AG09309 (cell line): ENCODE measurements around the gene PLXNA3.

Experiments
- DNase-seq: peaks from one replicate; pipeline ENCODE4 v3.0.0-alpha.2; 2010; ENCODE audit warnings: low read depth
- H3K4me3 ChIP-seq: 2 replicates; pipeline ENCODE4 v1.5.1; 2011; ENCODE audit warnings: mild to moderate bottlenecking, low read depth, low read length, moderate library complexity; ENCODE audit not compliant: control insufficient read depth
- CTCF ChIP-seq: IDR thresholded peaks from 2 replicates; pipeline ENCODE4 v1.5.1; 2011; ENCODE audit warnings: mild to moderate bottlenecking, low read depth, low read length, inconsistent platforms; ENCODE audit not compliant: insufficient read depth, control insufficient read depth; ENCODE audit errors: missing control alignments

The PLXNA3 gene

GRCh38 chrX:154477891-154478477, 19.9 kb downstream of the PLXNA3 start:
- TF ChIP-seq CTCF, result no peak
- peak overlapping the region; percentile 38 for H3K4me3 ChIP-seq
- no peak for DNase-seq

- peak; percentile 40 for DNase-seq
- no peak for TF ChIP-seq CTCF
- H3K4me3 ChIP-seq, result peak within 1 kb of the TSS; percentile 38
These were observed 20.9 kb downstream of the PLXNA3 start, which contains the start of gene LAGE3 for GRCh38 chrX:154478728-154479622. Gene LAGE3, minus strand, starts transcription at chrX:154479281. Its CDS starts 366 bp downstream, at chrX:154478915.

- TF ChIP-seq CTCF, result no peak
- DNase-seq, result no peak
- H3K4me3 ChIP-seq, result no peak overlapping the region
These were observed 23.1 kb downstream of the PLXNA3 start for GRCh38 chrX:154481195-154481594.

- H3K4me3 ChIP-seq, result no peak overlapping the region
- DNase-seq, result no peak
These were observed 24.0 kb downstream of the PLXNA3 start for GRCh38 chrX:154481911-154482601.

GRCh38 chrX:154482786-154483185, 24.7 kb downstream of the PLXNA3 start:
- DNase-seq, result no peak
- no peak for TF ChIP-seq CTCF
- no peak overlapping the region for H3K4me3 ChIP-seq

More at GRCh38 chrX:154481911-154482601, 24.0 kb downstream of the PLXNA3 start:
- no peak for TF ChIP-seq CTCF

GRCh38 chrX:154483325-154483724, 25.2 kb downstream of the PLXNA3 start:
- no peak overlapping the region for H3K4me3 ChIP-seq
- no peak for DNase-seq
- no peak for TF ChIP-seq CTCF
